KG1 (cell line): ENCODE results near the gene LMLN.
"Not testable (repeated sequence)": the region's sequence is repeated elsewhere in the genome, so short reads cannot be mapped to it uniquely, and the experiment has no call there.

ENCODE experiments used
- DNase-seq: peaks from one replicate; lab custom pipeline; 2025; lab: John Stamatoyannopoulos, UW

The LMLN gene

DNA sequence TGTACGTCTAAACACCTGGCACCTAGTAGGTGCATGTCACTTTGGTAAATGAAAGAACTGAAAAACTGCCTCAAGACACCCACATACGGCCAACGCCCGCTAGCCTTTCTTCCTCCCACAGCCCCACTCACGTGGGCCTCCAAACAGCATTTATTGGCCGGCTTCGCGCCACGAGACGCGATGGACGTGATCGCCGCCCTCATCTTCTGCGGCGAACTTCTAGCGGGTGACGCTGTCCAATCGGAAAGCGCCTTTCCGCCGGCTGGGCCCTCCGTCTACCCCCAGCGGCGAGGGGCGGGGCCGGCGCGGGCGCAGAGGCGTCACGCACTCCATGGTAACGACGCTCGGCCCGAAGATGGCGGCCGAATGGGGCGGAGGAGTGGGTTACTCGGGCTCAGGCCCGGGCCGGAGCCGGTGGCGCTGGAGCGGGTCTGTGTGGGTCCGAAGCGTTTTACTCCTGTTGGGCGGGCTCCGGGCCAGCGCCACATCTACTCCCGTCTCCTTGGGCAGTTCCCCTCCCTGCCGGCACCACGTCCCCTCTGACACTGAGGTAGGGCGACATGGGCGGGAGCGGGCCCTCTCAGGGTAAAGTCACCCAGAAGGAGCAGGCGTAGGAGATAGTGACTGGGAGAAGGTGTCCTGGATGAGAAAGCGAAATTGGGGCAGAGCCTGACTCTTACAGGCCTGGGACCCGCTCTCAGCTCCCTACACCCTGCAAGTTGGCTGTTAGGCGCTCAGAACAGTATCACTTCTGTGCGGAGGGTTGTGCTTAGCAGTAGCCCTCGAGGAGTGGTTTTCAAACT lies at the start of gene LMLN:
Gene LMLN, plus strand, starts transcription at position 327 of the 803 bp plus-strand sequence. Its CDS starts 29 bp downstream, at position 356.
- DNase-seq: peak; percentile 97

GRCh38 chr3:197912741-197913476 lies 47.1 kb upstream of the LMLN start:
- DNase-seq: no peak

- DNase-seq: no peak
Measured at GRCh38 chr3:197913641-197914380, 46.2 kb upstream of the LMLN start.

- DNase-seq: not testable (repeated sequence)
Measured at GRCh38 chr3:197921429-197922275, 38.4 kb upstream of the LMLN start.

GRCh38 chr3:197926418-197926817 lies 33.6 kb upstream of the LMLN start:
- no peak for DNase-seq

- DNase-seq: not testable (repeated sequence)
Measured at GRCh38 chr3:197927578-197927977, 32.4 kb upstream of the LMLN start.

DNA sequence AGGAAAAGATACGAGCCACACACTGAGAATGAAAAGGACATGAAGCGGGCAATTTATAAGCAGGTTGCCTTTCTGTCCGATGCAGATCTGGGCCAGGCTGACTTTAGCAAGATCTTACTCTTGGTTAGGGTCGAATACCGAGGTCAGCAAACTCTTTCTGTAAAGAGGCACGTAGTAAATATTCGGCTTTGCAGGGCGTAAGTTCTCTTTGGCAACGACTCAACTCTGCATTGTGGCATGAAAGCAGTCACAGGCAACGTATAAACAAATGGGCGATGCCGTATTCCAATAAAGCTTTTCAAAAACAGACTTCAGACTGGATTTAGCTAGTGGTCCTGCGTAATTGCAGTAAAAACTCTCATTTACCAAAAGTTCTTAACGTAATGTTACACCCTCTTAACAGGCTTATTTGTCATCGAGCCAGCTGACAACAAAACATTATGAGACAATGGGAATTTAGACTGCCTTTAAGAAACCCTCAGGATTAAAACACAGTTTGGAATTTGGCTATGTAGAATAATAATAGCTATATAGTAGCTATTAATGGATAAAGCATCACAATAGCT lies 23.1 kb upstream of the LMLN start:
- no peak for DNase-seq

- no peak for DNase-seq
Measured at GRCh38 chr3:197940745-197941384, 19.2 kb upstream of the LMLN start.

GRCh38 chr3:197942956-197943556 lies 17.0 kb upstream of the LMLN start:
- no peak for DNase-seq

- no peak for DNase-seq
Measured at GRCh38 chr3:197949191-197949777, 10.7 kb upstream of the LMLN start.

DNA sequence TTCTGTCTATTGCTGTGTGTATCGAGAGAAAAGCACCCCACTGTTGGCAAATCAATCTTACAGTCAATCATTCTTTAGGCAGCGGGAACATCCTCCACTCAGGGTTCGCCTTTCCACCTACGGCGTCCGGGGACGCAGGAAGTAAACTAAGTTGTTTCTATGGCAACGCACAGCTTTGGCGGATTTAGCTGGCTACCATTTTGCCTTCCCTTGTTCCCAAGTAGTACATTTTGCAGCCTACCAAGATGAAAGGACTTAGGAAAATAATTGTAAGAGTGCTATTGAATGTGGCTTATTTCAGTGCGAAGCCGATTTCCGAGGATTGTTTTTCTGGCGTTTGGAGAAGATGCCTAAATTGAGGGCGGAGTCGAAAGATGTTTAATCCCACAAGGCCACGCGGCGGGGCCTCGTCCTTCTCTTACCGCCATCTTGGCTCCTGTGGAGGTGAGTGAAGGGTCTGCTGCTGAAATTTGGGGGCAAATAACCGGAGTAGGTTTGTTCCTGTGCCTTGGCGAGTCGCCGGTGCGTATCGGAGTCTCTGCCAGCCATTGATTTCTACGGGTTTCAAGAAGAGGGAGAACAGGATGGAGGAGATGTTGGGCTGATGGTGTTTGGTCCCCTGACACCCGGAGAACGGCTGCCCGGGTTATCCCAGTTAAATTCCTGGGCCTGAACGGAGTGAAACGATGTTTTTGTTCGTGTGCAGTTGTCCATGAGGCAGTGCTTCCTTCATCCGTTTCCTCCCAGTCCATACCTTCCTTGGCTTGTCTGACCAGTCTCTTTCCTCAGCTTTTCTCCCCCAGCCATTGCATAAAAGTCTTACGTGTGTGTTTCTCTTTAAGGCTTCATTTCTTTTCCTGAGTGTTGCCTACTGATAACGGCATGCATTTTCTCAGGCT lies 10.0 kb upstream of the LMLN start, which contains the start of gene RPL35A:
Gene RPL35A, plus strand, starts transcription at position 413 of the 899 bp plus-strand sequence. CDS start 778 bp downstream, outside the sequence.
- peak; percentile 100 for DNase-seq

GRCh38 chr3:197950677-197951061 lies 9.3 kb upstream of the LMLN start:
- no peak for DNase-seq

DNA sequence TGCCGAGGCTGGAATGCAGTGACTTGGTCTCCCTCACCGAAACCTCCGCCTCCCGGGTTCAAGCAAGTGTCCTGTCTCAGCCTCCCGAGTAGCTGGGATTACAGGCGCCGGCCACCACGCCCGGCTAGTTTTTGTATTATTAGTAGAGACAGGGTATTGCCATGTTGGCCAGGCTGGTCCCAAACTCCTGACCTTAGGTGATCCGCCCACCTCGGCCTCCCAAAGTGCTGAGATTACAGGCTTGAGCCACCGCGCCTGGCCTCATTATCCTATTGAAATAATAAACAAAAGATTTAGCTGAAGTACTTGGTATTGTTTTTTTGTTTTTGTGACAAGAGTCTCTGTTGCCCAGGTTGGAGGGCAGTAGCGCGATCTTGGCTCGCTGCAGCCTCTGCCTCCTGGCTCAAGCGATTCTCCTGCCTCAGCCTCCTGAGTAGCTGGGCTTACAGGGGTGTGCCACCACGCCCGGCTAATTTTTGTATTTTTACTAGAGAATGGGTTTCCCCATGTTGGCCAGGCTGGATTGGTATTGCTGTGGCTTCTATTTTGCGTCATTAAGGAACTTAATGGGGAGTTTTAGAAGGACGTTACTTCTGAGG lies 8.5 kb upstream of the LMLN start:
- DNase-seq: no peak

- DNase-seq: no peak
Measured at GRCh38 chr3:197952440-197952839, 7.6 kb upstream of the LMLN start.

DNA sequence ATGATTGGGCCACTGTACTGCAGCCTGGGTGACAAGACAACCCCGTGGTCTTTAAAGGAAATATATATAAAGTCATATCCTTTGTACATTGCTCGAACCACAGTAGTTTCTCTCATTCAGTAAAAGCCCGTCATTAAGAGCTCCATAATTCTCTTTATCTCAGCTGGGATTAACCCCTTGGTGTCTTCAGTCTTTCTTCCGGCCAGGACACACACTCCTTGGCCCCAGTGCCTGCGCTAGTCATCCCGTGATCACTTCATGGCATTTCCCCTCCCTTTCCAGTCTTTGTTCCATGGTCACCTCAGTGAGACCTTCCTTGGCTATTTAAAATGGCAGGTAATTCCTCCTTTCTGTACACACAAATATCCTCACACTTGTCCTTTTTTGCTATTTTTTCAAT lies 6.7 kb upstream of the LMLN start:
- DNase-seq: no peak

DNA sequence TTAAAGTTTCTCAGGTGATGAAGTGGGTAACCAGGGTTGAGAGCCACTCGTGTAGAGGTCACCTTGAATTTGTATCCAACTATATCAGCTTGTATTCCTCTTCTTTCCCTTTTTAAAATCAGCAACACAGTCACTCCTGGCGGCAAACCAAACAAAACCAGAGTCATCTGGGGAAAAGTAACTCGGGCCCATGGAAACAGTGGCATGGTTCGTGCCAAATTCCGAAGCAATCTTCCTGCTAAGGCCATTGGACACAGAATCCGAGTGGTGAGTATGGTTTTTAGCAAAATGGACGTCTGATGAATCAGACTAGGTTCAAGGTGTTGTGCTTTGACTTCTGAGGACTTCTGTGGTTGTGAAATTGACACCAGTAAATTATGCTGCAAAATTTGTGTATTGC lies 6.1 kb upstream of the LMLN start:
- no peak for DNase-seq

DNA sequence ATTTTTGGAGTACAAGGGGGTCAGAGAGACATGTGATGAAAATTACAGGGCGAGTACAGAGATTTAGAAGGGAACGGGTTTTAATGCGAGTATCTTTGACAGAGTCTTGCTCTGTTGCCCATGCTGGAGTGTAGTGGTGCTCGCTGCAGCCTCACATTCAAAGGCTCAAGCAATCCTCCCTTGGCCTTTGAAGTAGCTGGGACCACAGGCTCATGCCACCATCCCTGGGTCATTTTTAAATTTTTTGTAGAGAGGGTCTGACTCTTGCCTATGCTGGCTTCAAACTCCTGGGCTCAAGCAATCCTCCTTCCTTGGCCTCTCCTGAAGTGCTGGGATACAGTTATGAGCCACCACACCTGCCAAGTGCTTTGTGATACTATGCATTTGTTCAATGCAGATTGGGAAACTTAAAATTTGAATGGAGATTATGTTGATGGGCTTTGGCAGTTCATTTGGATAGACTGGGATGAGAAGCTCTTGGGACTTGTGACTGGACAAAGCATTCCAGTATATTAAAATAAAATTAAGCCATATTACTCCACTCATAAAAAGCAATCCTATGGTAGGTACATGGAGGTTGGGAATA lies 4.0 kb upstream of the LMLN start:
- DNase-seq: no peak

GRCh38 chr3:197956626-197956988 lies 3.4 kb upstream of the LMLN start:
- DNase-seq: no peak
